ENCODE data around the gene RHBDF1.
A peak's percentile ranks its signal among the peaks of the same experiment; 100 is the strongest.

Gene RHBDF1

DNA sequence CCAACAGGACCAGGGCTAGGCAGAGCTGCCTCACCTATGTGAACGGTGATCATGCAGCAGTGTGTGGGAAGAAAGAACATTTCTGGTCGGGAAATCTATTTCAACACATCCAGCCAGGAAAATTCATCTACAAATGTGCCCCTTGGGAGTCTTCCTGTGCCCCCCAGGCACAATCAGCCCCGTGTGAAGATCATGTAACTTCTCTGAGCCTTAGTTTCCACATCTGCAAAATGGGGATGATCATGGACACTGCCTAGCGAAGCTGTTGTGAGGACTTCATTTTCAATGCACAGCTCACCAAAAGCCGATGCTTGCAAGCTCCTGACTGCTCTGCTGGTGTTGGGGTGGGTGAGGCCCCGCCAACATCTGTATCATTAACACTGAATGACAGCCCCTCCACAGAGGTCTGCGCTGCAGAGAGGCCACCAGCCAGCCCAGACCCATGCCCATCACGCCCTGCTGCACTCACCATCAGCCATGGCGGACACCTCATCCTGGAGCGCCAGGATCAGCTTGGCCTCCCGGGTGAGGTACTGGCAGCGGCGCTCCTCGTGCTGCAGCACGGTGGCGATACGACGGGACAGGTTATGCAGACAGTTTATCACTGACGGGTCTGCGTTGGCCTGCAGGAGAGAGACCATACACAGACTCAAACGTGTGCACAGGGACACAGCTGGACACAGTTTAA lies 39.9 kb upstream of the RHBDF1 start:
- Histone ChIP-seq H3K36me3 (ENCODE audit: control insufficient read depth, insufficient read depth, low read length) (peaks cover 3% of the 10 kb centered on the region; the same call in 1 of the 2 replicates), H3K27ac (ENCODE audit: low read length) (no peak overlapping the region), H3K27me3 (ENCODE audit: control insufficient read depth, insufficient read depth, low read length) (no peaks in the 10 kb centered on the region), H3K4me1 (ENCODE audit: control insufficient read depth, insufficient read depth, low read length) (no peaks in the 10 kb centered on the region), H3K9me3 (ENCODE audit: control insufficient read depth, insufficient read depth, low read length) (no peaks in the 10 kb centered on the region), H3K4me3 (ENCODE audit: low read length) (no peak overlapping the region)
- no peak for DNase-seq (ENCODE audit: low read depth, low spot score)
- WGBS (ENCODE audit: insufficient coverage, insufficient read length) = no CpG with 5 or more reads among the region's 21 CpGs

DNA sequence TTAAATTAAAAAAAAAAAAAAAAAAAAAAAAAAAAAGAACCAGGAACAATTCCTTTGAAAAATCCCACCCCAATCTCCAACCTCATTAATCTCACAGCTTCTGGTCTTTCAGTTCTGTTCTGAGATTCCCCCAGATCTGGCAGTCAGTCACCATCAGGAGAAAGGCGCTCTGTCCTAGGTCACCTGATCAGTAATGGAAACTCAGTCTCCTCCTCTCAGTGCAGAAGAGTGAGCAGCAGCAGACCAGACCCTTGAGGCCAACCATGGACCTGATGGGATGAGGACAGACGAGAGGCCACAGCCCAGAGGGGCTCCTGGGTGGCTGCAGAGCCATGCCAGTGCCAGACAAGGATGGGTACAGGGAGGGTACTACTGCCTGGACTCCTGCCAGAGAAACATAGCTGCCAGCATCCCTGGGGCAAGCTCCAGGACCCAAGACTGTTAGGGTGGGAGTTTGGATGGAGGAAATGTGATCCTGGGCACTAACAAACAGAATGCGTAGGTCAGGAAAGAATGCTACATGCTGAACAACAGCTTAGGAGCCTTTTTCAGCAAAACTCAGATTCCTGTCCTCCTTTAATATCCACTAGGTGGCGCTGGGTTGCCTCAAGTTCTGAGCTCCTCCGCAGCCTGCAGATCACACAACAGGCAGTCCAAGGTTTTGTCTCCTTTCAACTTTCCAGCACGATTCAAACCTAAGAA lies 34.3 kb upstream of the RHBDF1 start:
- Histone ChIP-seq H3K9me3 (ENCODE audit: control insufficient read depth, insufficient read depth, low read length) (no peaks in the 10 kb centered on the region), H3K4me1 (ENCODE audit: control insufficient read depth, insufficient read depth, low read length) (no peaks in the 10 kb centered on the region), H3K27me3 (ENCODE audit: control insufficient read depth, insufficient read depth, low read length) (no peaks in the 10 kb centered on the region), H3K27ac (ENCODE audit: low read length) (no peak overlapping the region), H3K36me3 (ENCODE audit: control insufficient read depth, insufficient read depth, low read length) (no peaks in the 10 kb centered on the region), H3K4me3 (ENCODE audit: low read length) (no peak overlapping the region)
- DNase-seq (ENCODE audit: low read depth, low spot score) = peak; percentile 58
- no CpG with 5 or more reads among the region's 6 CpGs for WGBS (ENCODE audit: insufficient coverage, insufficient read length)

DNA sequence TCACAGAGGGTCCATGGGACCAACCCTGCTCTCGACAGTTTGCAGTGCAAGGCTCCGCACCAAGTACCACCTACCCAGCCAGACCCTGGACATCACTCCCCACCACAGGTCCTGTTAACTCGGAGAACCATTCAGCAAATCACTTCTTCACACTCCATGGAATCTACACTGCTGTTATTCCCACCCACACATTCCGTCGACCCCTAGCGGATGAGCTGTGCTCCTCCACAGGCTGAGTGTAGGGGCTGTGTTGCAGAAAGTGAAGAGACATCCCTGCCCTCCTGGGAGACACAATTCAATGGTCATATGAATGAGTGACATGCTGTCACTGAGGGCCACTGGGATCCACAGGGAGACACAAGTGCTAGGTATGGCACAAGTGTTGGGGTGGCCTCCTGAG lies 33.1 kb upstream of the RHBDF1 start:
- H3K9me3 ChIP-seq (ENCODE audit: control insufficient read depth, insufficient read depth, low read length) = no peaks in the 10 kb centered on the region
- H3K4me3 ChIP-seq (ENCODE audit: low read length) = no peak overlapping the region
- no peaks in the 10 kb centered on the region for H3K27me3 ChIP-seq (ENCODE audit: control insufficient read depth, insufficient read depth, low read length)
- WGBS (ENCODE audit: insufficient coverage, insufficient read length) = no CpG with 5 or more reads among the region's 6 CpGs
- DNase-seq (ENCODE audit: low read depth, low spot score) = no peak
- H3K4me1 ChIP-seq (ENCODE audit: control insufficient read depth, insufficient read depth, low read length) = no peaks in the 10 kb centered on the region
- H3K27ac ChIP-seq (ENCODE audit: low read length) = no peak overlapping the region
- no peaks in the 10 kb centered on the region for H3K36me3 ChIP-seq (ENCODE audit: control insufficient read depth, insufficient read depth, low read length)

DNA sequence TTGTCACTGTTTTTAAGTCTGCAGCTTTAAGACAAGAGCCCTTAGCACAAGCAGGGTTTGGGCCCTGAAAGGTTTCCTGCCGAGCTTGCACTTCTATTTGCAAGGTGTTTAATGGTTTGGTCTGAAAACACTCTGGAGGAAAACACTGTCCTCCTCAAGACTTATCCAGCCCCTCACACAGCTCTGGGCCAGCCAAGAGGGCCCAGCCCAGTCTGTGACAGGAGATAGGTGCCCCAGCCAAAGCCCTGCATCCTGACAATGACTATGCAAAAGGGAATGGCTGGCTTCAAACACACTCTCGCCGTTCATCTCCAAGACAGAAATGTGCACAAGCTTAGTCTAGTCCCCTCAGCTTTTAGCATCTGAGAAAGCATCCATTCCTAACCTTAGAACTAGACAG lies 32.5 kb upstream of the RHBDF1 start:
- no peak overlapping the region for H3K27ac ChIP-seq (ENCODE audit: low read length)
- WGBS (ENCODE audit: insufficient coverage, insufficient read length) = no CpG with 5 or more reads among the region's 3 CpGs

DNA sequence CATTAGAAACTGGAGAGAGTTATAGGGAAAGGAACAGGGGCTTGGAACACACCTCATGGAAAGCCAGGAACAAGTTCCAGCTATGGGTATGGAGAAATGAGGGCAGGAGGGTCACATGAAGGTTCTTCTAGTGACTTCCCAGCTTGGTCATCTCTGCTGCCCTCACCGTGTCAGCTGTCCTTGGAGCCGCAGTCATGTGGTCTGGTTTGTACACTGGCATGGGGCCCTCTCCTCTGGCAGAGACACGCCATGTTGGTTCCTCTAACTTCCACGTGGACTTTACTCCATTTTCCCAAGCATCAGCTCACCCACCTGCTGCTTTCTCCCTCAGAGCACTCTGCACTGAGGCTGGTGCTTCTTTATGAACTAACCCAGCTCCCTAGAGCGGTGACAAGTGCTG lies 31.9 kb upstream of the RHBDF1 start:
- no peak overlapping the region for H3K27ac ChIP-seq (ENCODE audit: low read length)
- WGBS (ENCODE audit: insufficient coverage, insufficient read length) = no CpG with 5 or more reads among the region's 5 CpGs

More for the DNA sequence above, 32.5 kb upstream of the RHBDF1 start:
- Histone ChIP-seq H3K4me3 (ENCODE audit: low read length) (no peak overlapping the region), H3K27me3 (ENCODE audit: control insufficient read depth, insufficient read depth, low read length) (no peaks in the 10 kb centered on the region), H3K9me3 (ENCODE audit: control insufficient read depth, insufficient read depth, low read length) (no peaks in the 10 kb centered on the region), H3K36me3 (ENCODE audit: control insufficient read depth, insufficient read depth, low read length) (no peaks in the 10 kb centered on the region), H3K4me1 (ENCODE audit: control insufficient read depth, insufficient read depth, low read length) (no peaks in the 10 kb centered on the region)
- no peak for DNase-seq (ENCODE audit: low read depth, low spot score)

DNA sequence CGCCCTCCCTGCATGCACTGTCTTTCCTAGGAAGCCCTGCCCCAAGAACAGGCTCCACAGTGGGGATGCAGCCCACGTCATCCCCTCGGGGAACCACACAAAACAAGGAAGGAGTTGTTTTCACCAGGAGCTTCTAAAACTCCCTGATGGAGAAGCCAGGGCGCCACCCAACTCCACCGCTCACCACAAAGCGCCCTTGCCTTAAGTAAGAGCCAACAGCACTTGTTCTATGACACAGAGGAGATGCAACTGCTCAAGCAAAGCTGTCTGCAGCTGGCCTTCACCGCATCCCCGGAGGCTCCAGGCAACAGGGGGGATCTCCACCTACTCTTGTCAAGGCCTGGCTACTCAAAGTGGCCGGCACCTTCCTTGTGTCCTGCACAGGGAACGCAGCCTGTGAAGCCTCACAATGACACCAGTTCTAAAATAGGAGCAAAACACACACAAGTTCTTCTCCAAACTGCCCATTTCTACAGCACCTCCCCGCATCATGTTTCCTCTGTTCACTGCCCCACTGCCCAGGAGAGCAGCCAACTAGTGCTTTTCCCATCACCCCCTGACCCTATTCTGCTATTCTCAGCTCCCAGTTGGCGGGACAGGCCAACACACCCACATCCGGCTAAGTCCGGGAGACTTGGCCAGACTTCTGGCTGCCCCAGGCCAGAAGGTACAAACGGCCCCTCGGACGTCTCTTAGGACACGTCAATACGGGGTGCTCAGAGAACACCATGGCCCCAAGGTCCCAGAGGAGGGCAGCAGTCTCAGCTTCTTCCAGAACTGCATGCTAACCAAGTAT lies 29.8 kb upstream of the RHBDF1 start:
- Histone ChIP-seq H3K4me1 (ENCODE audit: control insufficient read depth, insufficient read depth, low read length) (no peaks in the 10 kb centered on the region), H3K36me3 (ENCODE audit: control insufficient read depth, insufficient read depth, low read length) (peaks cover 10% of the 10 kb centered on the region)
- no CpG with 5 or more reads among the region's 19 CpGs for WGBS (ENCODE audit: insufficient coverage, insufficient read length)

More for the DNA sequence above, 31.9 kb upstream of the RHBDF1 start:
- no peak overlapping the region for H3K4me3 ChIP-seq (ENCODE audit: low read length)
- no peaks in the 10 kb centered on the region for H3K36me3 ChIP-seq (ENCODE audit: control insufficient read depth, insufficient read depth, low read length)
- no peak for DNase-seq (ENCODE audit: low read depth, low spot score)
- H3K9me3 ChIP-seq (ENCODE audit: control insufficient read depth, insufficient read depth, low read length) = no peaks in the 10 kb centered on the region
- no peaks in the 10 kb centered on the region for H3K27me3 ChIP-seq (ENCODE audit: control insufficient read depth, insufficient read depth, low read length)
- no peaks in the 10 kb centered on the region for H3K4me1 ChIP-seq (ENCODE audit: control insufficient read depth, insufficient read depth, low read length)

DNA sequence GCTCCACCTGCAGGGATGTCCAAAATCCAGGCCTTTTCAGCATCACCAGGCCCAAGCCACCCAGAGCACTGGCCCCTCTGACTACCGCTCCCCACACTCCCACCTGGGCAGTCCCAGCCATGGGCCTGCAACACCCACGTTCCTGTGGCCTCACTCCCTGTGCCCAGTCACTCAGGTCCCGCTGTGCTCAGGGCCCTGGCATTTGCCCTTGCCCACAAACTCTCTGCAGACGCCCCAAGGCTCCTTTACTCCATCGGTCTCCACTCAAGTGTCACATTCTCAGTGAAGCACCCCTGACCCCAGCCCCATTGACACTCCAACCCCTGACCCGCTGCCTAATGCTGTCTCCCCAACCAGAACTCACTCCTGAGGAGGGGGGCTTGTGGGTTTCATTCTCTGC lies 29.2 kb upstream of the RHBDF1 start:
- no peak for DNase-seq (ENCODE audit: low read depth, low spot score)
- no peak overlapping the region for H3K27ac ChIP-seq (ENCODE audit: low read length)
- no peak overlapping the region for H3K4me3 ChIP-seq (ENCODE audit: low read length)
- peaks cover 10% of the 10 kb centered on the region for H3K36me3 ChIP-seq (ENCODE audit: control insufficient read depth, insufficient read depth, low read length)
- H3K4me1 ChIP-seq (ENCODE audit: control insufficient read depth, insufficient read depth, low read length) = no peaks in the 10 kb centered on the region
- no CpG with 5 or more reads among the region's 6 CpGs for WGBS (ENCODE audit: insufficient coverage, insufficient read length)
- H3K9me3 ChIP-seq (ENCODE audit: control insufficient read depth, insufficient read depth, low read length) = no peaks in the 10 kb centered on the region
- H3K27me3 ChIP-seq (ENCODE audit: control insufficient read depth, insufficient read depth, low read length) = no peaks in the 10 kb centered on the region

More for the DNA sequence above, 29.8 kb upstream of the RHBDF1 start:
- Histone ChIP-seq H3K4me3 (ENCODE audit: low read length) (no peak overlapping the region), H3K27me3 (ENCODE audit: control insufficient read depth, insufficient read depth, low read length) (no peaks in the 10 kb centered on the region), H3K9me3 (ENCODE audit: control insufficient read depth, insufficient read depth, low read length) (no peaks in the 10 kb centered on the region), H3K27ac (ENCODE audit: low read length) (no peak overlapping the region)
- DNase-seq (ENCODE audit: low read depth, low spot score) = no peak

DNA sequence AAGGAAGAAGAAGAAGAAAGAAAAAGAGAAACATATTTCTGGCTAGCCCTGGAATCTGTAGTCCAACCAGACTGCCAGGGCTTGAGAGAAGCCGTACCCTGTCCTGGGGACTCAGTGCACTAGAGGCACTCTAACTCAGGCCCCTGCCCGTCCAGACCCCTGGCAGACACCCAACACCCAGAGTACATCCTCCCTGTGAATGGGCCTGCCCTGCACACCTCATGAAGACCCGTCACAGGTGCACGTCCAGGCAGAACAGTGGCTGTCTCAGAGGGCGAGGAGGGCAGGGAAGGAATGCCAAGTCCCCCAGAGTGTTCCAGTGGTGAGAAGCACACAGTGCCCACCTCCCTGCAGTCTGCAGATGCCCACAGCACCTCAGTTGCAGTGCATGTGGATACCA lies 28.6 kb upstream of the RHBDF1 start:
- no peaks in the 10 kb centered on the region for H3K27me3 ChIP-seq (ENCODE audit: control insufficient read depth, insufficient read depth, low read length)
- no peak overlapping the region for H3K27ac ChIP-seq (ENCODE audit: low read length)
- DNase-seq (ENCODE audit: low read depth, low spot score) = no peak
- peaks cover 10% of the 10 kb centered on the region for H3K36me3 ChIP-seq (ENCODE audit: control insufficient read depth, insufficient read depth, low read length)
- H3K4me3 ChIP-seq (ENCODE audit: low read length) = no peak overlapping the region
- H3K9me3 ChIP-seq (ENCODE audit: control insufficient read depth, insufficient read depth, low read length) = no peaks in the 10 kb centered on the region
- no peaks in the 10 kb centered on the region for H3K4me1 ChIP-seq (ENCODE audit: control insufficient read depth, insufficient read depth, low read length)
- no CpG with 5 or more reads among the region's 5 CpGs for WGBS (ENCODE audit: insufficient coverage, insufficient read length)

DNA sequence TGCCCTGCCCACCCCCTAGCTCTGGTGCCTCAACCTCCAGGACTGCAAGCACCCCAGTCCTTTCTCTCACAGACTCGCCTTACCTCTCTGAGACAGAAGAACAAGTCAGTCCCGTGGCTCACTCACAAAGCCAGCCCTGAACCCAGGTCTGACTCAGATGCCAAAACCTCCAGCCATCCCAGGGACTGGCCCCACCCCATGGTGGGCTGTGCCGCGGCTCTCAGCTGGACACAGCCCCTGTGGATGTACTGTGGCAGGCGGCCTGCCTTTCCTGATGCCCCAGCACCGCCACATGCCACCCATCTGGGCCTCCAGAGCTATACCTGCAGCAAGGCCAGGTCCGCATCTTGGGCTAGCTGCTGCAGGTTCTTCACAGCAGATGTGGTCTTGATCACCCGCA lies 25.4 kb upstream of the RHBDF1 start:
- WGBS (ENCODE audit: insufficient coverage, insufficient read length) = no CpG with 5 or more reads among the region's 8 CpGs
- Histone ChIP-seq H3K4me3 (ENCODE audit: low read length) (no peak overlapping the region), H3K27ac (ENCODE audit: low read length) (no peak overlapping the region), H3K27me3 (ENCODE audit: control insufficient read depth, insufficient read depth, low read length) (no peaks in the 10 kb centered on the region), H3K36me3 (ENCODE audit: control insufficient read depth, insufficient read depth, low read length) (peaks cover 10% of the 10 kb centered on the region), H3K9me3 (ENCODE audit: control insufficient read depth, insufficient read depth, low read length) (no peaks in the 10 kb centered on the region), H3K4me1 (ENCODE audit: control insufficient read depth, insufficient read depth, low read length) (no peaks in the 10 kb centered on the region)
- DNase-seq (ENCODE audit: low read depth, low spot score) = no peak

DNA sequence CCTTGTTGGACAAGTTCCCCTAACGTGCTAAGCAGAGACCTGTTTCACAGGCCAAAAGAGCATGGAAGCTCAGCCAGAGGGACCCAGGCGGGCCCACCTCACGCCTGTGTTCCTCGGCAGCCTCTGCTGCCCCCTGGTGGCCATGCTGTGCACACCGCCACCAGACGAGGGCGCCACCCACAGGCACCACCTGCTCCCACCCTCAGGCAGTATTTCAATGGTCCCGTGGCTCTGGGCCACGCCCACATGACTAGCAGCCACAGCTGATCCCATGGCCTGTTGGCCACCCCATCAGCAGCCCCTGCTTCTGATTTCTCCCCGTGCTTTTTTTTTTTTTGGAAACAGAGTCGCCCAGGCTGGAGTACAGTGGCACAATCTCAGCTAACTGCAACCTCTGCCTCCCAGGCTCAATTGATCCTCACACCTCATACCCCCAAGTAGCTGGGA lies 24.5 kb upstream of the RHBDF1 start:
- Histone ChIP-seq H3K27ac (ENCODE audit: low read length) (no peak overlapping the region), H3K4me1 (ENCODE audit: control insufficient read depth, insufficient read depth, low read length) (no peaks in the 10 kb centered on the region), H3K36me3 (ENCODE audit: control insufficient read depth, insufficient read depth, low read length) (peaks cover 10% of the 10 kb centered on the region), H3K4me3 (ENCODE audit: low read length) (no peak overlapping the region), H3K27me3 (ENCODE audit: control insufficient read depth, insufficient read depth, low read length) (no peaks in the 10 kb centered on the region), H3K9me3 (ENCODE audit: control insufficient read depth, insufficient read depth, low read length) (no peaks in the 10 kb centered on the region)
- DNase-seq (ENCODE audit: low read depth, low spot score) = peak; percentile 78
- no CpG with 5 or more reads among the region's 11 CpGs for WGBS (ENCODE audit: insufficient coverage, insufficient read length)

Measured in iPS DF 6.9 (cell line).